Subcutaneous abdominal adipose tissue (tissue), 5 donors: Measurements from ENCODE around the gene CD247.
A peak's percentile ranks its signal among the peaks of the same experiment; 100 is the strongest.

Experiments used
- H3K27ac ChIP-seq: one replicate; pipeline ENCODE4 v1.7.0; 2013; ENCODE audit warnings: low read depth, mild to moderate bottlenecking, inconsistent platforms, low read length, moderate library complexity
- H3K27me3 ChIP-seq, 5 donors: one replicate each; pipeline ENCODE4 v1.7.0; 2013; ENCODE audit warnings: low read length in 5 of 5, inconsistent platforms in 1 of 5; ENCODE audit not compliant: control insufficient read depth in 5 of 5, insufficient read depth in 4 of 5
- H3K36me3 ChIP-seq, 5 donors: one replicate each; pipeline ENCODE4 v1.7.0; 2013; ENCODE audit warnings: low read length in 5 of 5; ENCODE audit not compliant: control insufficient read depth in 5 of 5, insufficient read depth in 5 of 5
- H3K4me1 ChIP-seq, 5 donors: one replicate each; pipeline ENCODE4 v1.7.0; 2013; ENCODE audit warnings: low read length in 5 of 5, mild to moderate bottlenecking in 3 of 5, moderate library complexity in 1 of 5; ENCODE audit not compliant: control insufficient read depth in 5 of 5, insufficient read depth in 5 of 5
- H3K4me3 ChIP-seq, 5 donors: one replicate each; pipeline ENCODE4 v1.7.0; 2013; ENCODE audit warnings: low read length in 5 of 5, low read depth in 1 of 5
- H3K9ac ChIP-seq, 5 donors: one replicate each; pipeline ENCODE4 v1.7.0; 2013; ENCODE audit warnings: low read length in 5 of 5, mild to moderate bottlenecking in 4 of 5, moderate library complexity in 3 of 5
- H3K9me3 ChIP-seq, 5 donors: one replicate each; pipeline ENCODE4 v1.7.0; 2013; ENCODE audit warnings: low read length in 5 of 5; ENCODE audit not compliant: control insufficient read depth in 5 of 5
- donor health status: healthy.
- donor health status: healthy.
- donor health status: healthy.
- donor health status: healthy.
- donor health status: healthy.

Gene CD247

GRCh38 chr1:167432780-167433179 is 85.5 kb downstream of the CD247 start:
- no peaks in the 10 kb centered on the region for H3K36me3 ChIP-seq
- no peak overlapping the region for H3K9ac ChIP-seq
- H3K9me3 ChIP-seq = peaks cover 0 to 4% (median 0%) of the 10 kb centered on the region in 5 donors
- H3K27ac ChIP-seq = no peak overlapping the region
- peaks cover 2 to 8% (median 8%) of the 10 kb centered on the region in 5 donors for H3K4me1 ChIP-seq
- peaks cover 0 to 3% (median 0%) of the 10 kb centered on the region in 5 donors for H3K27me3 ChIP-seq
- no peak overlapping the region for H3K4me3 ChIP-seq

- H3K9ac ChIP-seq = no peak overlapping the region
- H3K27ac ChIP-seq = no peak overlapping the region
- no peak overlapping the region for H3K4me3 ChIP-seq
- peaks cover 2 to 13% (median 8%) of the 10 kb centered on the region in 5 donors for H3K4me1 ChIP-seq
- H3K36me3 ChIP-seq = no peaks in the 10 kb centered on the region
- peaks cover 0 to 4% (median 0%) of the 10 kb centered on the region in 5 donors for H3K9me3 ChIP-seq
- H3K27me3 ChIP-seq = peaks cover 0 to 3% (median 0%) of the 10 kb centered on the region in 5 donors
Observed at GRCh38 chr1:167431909-167432650, 86.2 kb downstream of the CD247 start.

- Histone ChIP-seq H3K9ac (no peak overlapping the region), H3K4me3 (no peak overlapping the region), H3K27me3 (peaks cover 0 to 3% (median 0%) of the 10 kb centered on the region in 5 donors), H3K4me1 (peaks cover 2 to 13% (median 8%) of the 10 kb centered on the region in 5 donors), H3K9me3 (peaks cover 0 to 4% (median 0%) of the 10 kb centered on the region in 5 donors), H3K36me3 (no peaks in the 10 kb centered on the region), H3K27ac (no peak overlapping the region)
Observed at GRCh38 chr1:167431261-167431908, 86.9 kb downstream of the CD247 start.

GRCh38 chr1:167430849-167431242 is 87.5 kb downstream of the CD247 start:
- Histone ChIP-seq H3K4me3 (no peak overlapping the region), H3K27me3 (peaks cover 0 to 3% (median 0%) of the 10 kb centered on the region in 5 donors), H3K36me3 (no peaks in the 10 kb centered on the region), H3K4me1 (peaks cover 2 to 13% (median 8%) of the 10 kb centered on the region in 5 donors), H3K9me3 (peaks cover 0 to 4% (median 0%) of the 10 kb centered on the region in 5 donors), H3K27ac (no peak overlapping the region), H3K9ac (no peak overlapping the region)

GRCh38 chr1:167430134-167430848 is 88.0 kb downstream of the CD247 start:
- H3K4me1 ChIP-seq = peaks cover 2 to 13% (median 8%) of the 10 kb centered on the region in 5 donors
- no peak overlapping the region for H3K27ac ChIP-seq
- H3K36me3 ChIP-seq = peaks cover 0 to 1% (median 0%) of the 10 kb centered on the region in 5 donors

GRCh38 chr1:167429612-167430011 is 88.7 kb downstream of the CD247 start:
- Histone ChIP-seq H3K4me3 (no peak overlapping the region), H3K36me3 (peaks cover 0 to 4% (median 0%) of the 10 kb centered on the region in 5 donors), H3K9ac (no peak overlapping the region), H3K27ac (no peak overlapping the region), H3K27me3 (peaks cover 0 to 2% (median 0%) of the 10 kb centered on the region in 5 donors), H3K4me1 (peaks cover 2 to 15% (median 10%) of the 10 kb centered on the region in 5 donors), H3K9me3 (no peaks in the 10 kb centered on the region)

More at GRCh38 chr1:167430134-167430848, 88.0 kb downstream of the CD247 start:
- Histone ChIP-seq H3K4me3 (no peak overlapping the region), H3K9ac (no peak overlapping the region), H3K9me3 (peaks cover 0 to under 1% (median 0%) of the 10 kb centered on the region in 5 donors), H3K27me3 (peaks cover 0 to 3% (median 0%) of the 10 kb centered on the region in 5 donors)

GRCh38 chr1:167428395-167428794 is 89.9 kb downstream of the CD247 start:
- H3K4me1 ChIP-seq = peaks cover 2 to 28% (median 13%) of the 10 kb centered on the region in 5 donors
- H3K36me3 ChIP-seq = peaks cover 0 to 11% (median 0%) of the 10 kb centered on the region in 5 donors
- H3K27ac ChIP-seq = peak overlapping the region; percentile 49
- H3K4me3 ChIP-seq = no peak overlapping the region
- H3K9ac ChIP-seq = no peak overlapping the region
- H3K9me3 ChIP-seq = no peaks in the 10 kb centered on the region
- no peaks in the 10 kb centered on the region for H3K27me3 ChIP-seq

- H3K27ac ChIP-seq = peak overlapping the region; percentile 49
Observed at GRCh38 chr1:167427848-167428247, 90.5 kb downstream of the CD247 start.

GRCh38 chr1:167426716-167427115 is 91.6 kb downstream of the CD247 start:
- Histone ChIP-seq H3K36me3 (peaks cover 0 to 15% (median 3%) of the 10 kb centered on the region in 5 donors), H3K9me3 (no peaks in the 10 kb centered on the region), H3K9ac (no peak overlapping the region), H3K27me3 (no peaks in the 10 kb centered on the region), H3K4me3 (no peak overlapping the region), H3K4me1 (peaks cover 2 to 32% (median 13%) of the 10 kb centered on the region in 5 donors), H3K27ac (no peak overlapping the region)

More at GRCh38 chr1:167427848-167428247, 90.5 kb downstream of the CD247 start:
- no peaks in the 10 kb centered on the region for H3K27me3 ChIP-seq
- no peak overlapping the region for H3K9ac ChIP-seq
- peaks cover 0 to 11% (median 0%) of the 10 kb centered on the region in 5 donors for H3K36me3 ChIP-seq
- H3K9me3 ChIP-seq = no peaks in the 10 kb centered on the region
- H3K4me3 ChIP-seq = no peak overlapping the region
- peaks cover 2 to 32% (median 13%) of the 10 kb centered on the region in 5 donors for H3K4me1 ChIP-seq
